Uterus (tissue), 4 donors: ENCODE data around the gene DRAM1. TPM values are rescaled to one million over a fixed set of nuclear protein-coding genes. Genes with fewer than 3 reads are reported as not detected.

Experiments
- DNase-seq, 2 donors: peaks; one replicate each; pipeline ENCODE4 v3.0.0-alpha.2; 2019 to 2020
- H3K27ac ChIP-seq, 2 donors: fragments of 200-600 bp; sonication (generic); 1 replicate in 1 of 2; 2 replicates in 1 of 2; pipeline ENCODE4 v1.5.1; 2016 to 2018
- H3K27me3 ChIP-seq, 2 donors: fragments of 200-600 bp; sonication (generic); one replicate each; pipeline ENCODE4 v1.5.1; 2018 to 2019; ENCODE audit warnings: control low read depth in 1 of 2
- H3K36me3 ChIP-seq, 2 donors: fragments of 200-600 bp; sonication (generic); one replicate each; pipeline ENCODE4 v1.5.1; 2019; ENCODE audit warnings: control low read depth in 1 of 2
- H3K4me1 ChIP-seq, 2 donors: fragments of 200-600 bp; sonication (generic); one replicate each; pipeline ENCODE4 v1.5.1; 2018 to 2019; ENCODE audit warnings: control low read depth in 1 of 2
- H3K4me3 ChIP-seq, 2 donors: fragments of 200-600 bp; sonication (generic); 1 replicate in 1 of 2; 2 replicates in 1 of 2; pipeline ENCODE4 v1.5.1; 2018 to 2019; ENCODE audit warnings: mild to moderate bottlenecking in 1 of 2
- H3K9me3 ChIP-seq, 2 donors: fragments of 200-600 bp; sonication (generic); one replicate each; pipeline ENCODE4 v1.5.1; 2019; ENCODE audit warnings: control low read depth in 1 of 2
- CTCF ChIP-seq, 4 experiments: fragments of 200-600 bp in 2 of 4; fragments of 450-650 bp in 2 of 4; sonication (generic) in 2 of 4; IDR thresholded peaks; one replicate each; pipeline ENCODE4 v1.5.1; 2016 to 2019; ENCODE audit warnings: antibody characterized with exemption in 4 of 4, mild to moderate bottlenecking in 2 of 4, moderate library complexity in 1 of 4
- POLR2A ChIP-seq, 2 donors: fragments of 450-650 bp; IDR thresholded peaks; one replicate each; pipeline ENCODE4 v1.6.1; 2016; ENCODE audit warnings: antibody characterized with exemption in 2 of 2, mild to moderate bottlenecking in 1 of 2, moderate library complexity in 1 of 2
- intact Hi-C: fragments of 100-400 bp; cut with DNase I; formaldehyde crosslinking; loops from one replicate; pipeline ENCODE4 v1.15.1; 2023; ENCODE audit warnings: low total_unique reads
- total RNA-seq, 4 donors: library from RNA; depleted of rRNA in 3 of 4; stranded (reverse); fragments of >200 nt in 3 of 4; gene quantifications; one replicate each; pipeline versions ENCODE4 v1.1.0 to v1.2.4, GENCODE V29; 2014 to 2023
- donor health status: DM: yes; HTN: yes; CAD: no.

Gene DRAM1
- total RNA-seq, 4 donors from 2014 or later, result 2.0 to 25.4 (median 9.9) TPM

- no peaks in the 10 kb centered on the region for H3K9me3 ChIP-seq
- no peaks in the 10 kb centered on the region for H3K4me1 ChIP-seq
- DNase-seq, result no peak
- no peak overlapping the region for H3K27ac ChIP-seq
- TF ChIP-seq CTCF (IDR thresholded peaks at IDR 0.05) (no peak), POLR2A (IDR thresholded peaks at IDR 0.05) (no peak)
- intact Hi-C loops, result no loop called here
- H3K4me3 ChIP-seq, result no peak overlapping the region
- H3K27me3 ChIP-seq, result no peaks in the 10 kb centered on the region
- no peaks in the 10 kb centered on the region for H3K36me3 ChIP-seq
Measured at GRCh38 chr12:101933866-101934514, 56.6 kb downstream of the DRAM1 start.

- Histone ChIP-seq H3K4me3 (no peak overlapping the region), H3K27me3 (no peaks in the 10 kb centered on the region), H3K4me1 (peaks cover under 1 to 5% of the 10 kb centered on the region in 2 donors), H3K27ac (peak overlapping the region; percentile 69 to 75), H3K36me3 (no peaks in the 10 kb centered on the region), H3K9me3 (no peaks in the 10 kb centered on the region)
- TF ChIP-seq CTCF (IDR thresholded peaks at IDR 0.05), result no peak
- no peak for TF ChIP-seq POLR2A (IDR thresholded peaks at IDR 0.05)
- peak; percentile 73 to 74 for DNase-seq
- intact Hi-C loops, result no loop called here
Measured at GRCh38 chr12:101935890-101936746, 58.7 kb downstream of the DRAM1 start.

GRCh38 chr12:101939306-101939705 is 61.9 kb downstream of the DRAM1 start:
- intact Hi-C loops, result no loop called here
- TF ChIP-seq POLR2A (IDR thresholded peaks at IDR 0.05) (no peak), CTCF (IDR thresholded peaks at IDR 0.05) (no peak)
- DNase-seq, result peak in 1 of 2 donors; percentile 57
- Histone ChIP-seq H3K9me3 (no peaks in the 10 kb centered on the region), H3K36me3 (no peaks in the 10 kb centered on the region), H3K4me3 (no peak overlapping the region), H3K4me1 (peaks cover 3 to 5% of the 10 kb centered on the region in 2 donors), H3K27me3 (no peaks in the 10 kb centered on the region), H3K27ac (peak overlapping the region; percentile 33 to 75)

- peak; percentile 63 to 83 for DNase-seq
Measured at GRCh38 chr12:101939856-101940265, 62.5 kb downstream of the DRAM1 start.

More at GRCh38 chr12:101939856-101940265, 62.5 kb downstream of the DRAM1 start:
- Histone ChIP-seq H3K4me3 (no peak overlapping the region), H3K36me3 (no peaks in the 10 kb centered on the region), H3K4me1 (peaks cover 3 to 5% of the 10 kb centered on the region in 2 donors), H3K9me3 (no peaks in the 10 kb centered on the region), H3K27ac (peak overlapping the region; percentile 65 to 75), H3K27me3 (no peaks in the 10 kb centered on the region)
- intact Hi-C loops, result no loop called here
- TF ChIP-seq POLR2A (IDR thresholded peaks at IDR 0.05) (no peak), CTCF (IDR thresholded peaks at IDR 0.05) (peak; percentile 75 to 83 (median 81))
